IPS DF 6.9 (cell line): ENCODE data around the gene EFHD2.

Source experiments
- DNase-seq: peaks from one replicate; pipeline ENCODE4 v3.0.0-alpha.2; 2013; ENCODE audit warnings: low read depth, low spot score
- H3K27ac ChIP-seq: one replicate; pipeline ENCODE4 v1.5.1; 2013; ENCODE audit warnings: low read length, control low read depth
- H3K27me3 ChIP-seq: 2 replicates; pipeline ENCODE4 v1.6.1; 2013; ENCODE audit warnings: mild to moderate bottlenecking, low read length; ENCODE audit not compliant: control insufficient read depth, insufficient read depth
- H3K36me3 ChIP-seq: 2 replicates; pipeline ENCODE4 v1.6.1; 2013; ENCODE audit warnings: low read length; ENCODE audit not compliant: control insufficient read depth, insufficient read depth
- H3K4me1 ChIP-seq: 2 replicates; pipeline ENCODE4 v1.6.1; 2013; ENCODE audit warnings: low read length; ENCODE audit not compliant: control insufficient read depth, insufficient read depth
- H3K4me3 ChIP-seq: 2 replicates; pipeline ENCODE4 v1.5.1; 2013; ENCODE audit warnings: mild to moderate bottlenecking, low read length
- H3K9me3 ChIP-seq: 2 replicates; pipeline ENCODE4 v1.6.1; 2013; ENCODE audit warnings: low read length, inconsistent platforms; ENCODE audit not compliant: control insufficient read depth, insufficient read depth
- WGBS: extraction: QIAGEN DNeasy Blood & Tissue Kit; methylation state at CpG from one replicate; pipeline ENCODE4 v1.1.7; 2013; ENCODE audit warnings: mixed read lengths, missing lambda C conversion rate; ENCODE audit not compliant: insufficient read length, insufficient coverage; 5-methylcytosine and 5-hydroxymethylcytosine counted together

EFHD2 gene

GRCh38 chr1:15409388-15410222 lies at the start of gene EFHD2:
TSS of gene EFHD2 (plus strand) at chr1:15409888. CDS start at chr1:15409972, 84 bp downstream.
- Histone ChIP-seq H3K27ac (no peak within 1 kb of the TSS), H3K4me1 (peaks cover 6% of the 10 kb centered on the region), H3K4me3 (peak within 1 kb of the TSS; percentile 96), H3K27me3 (no peaks in the 10 kb centered on the region; the same call in 1 of the 2 replicates), H3K36me3 (no peaks in the 10 kb centered on the region), H3K9me3 (no peaks in the 10 kb centered on the region)
- DNase-seq, result no peak
- no CpG with 5 or more reads among the region's 99 CpGs for WGBS

GRCh38 chr1:15360700-15361099 lies 49.0 kb upstream of the EFHD2 start:
- H3K27me3 ChIP-seq, result no peaks in the 10 kb centered on the region
- no peaks in the 10 kb centered on the region for H3K9me3 ChIP-seq
- no peaks in the 10 kb centered on the region for H3K36me3 ChIP-seq
- H3K4me3 ChIP-seq, result no peak overlapping the region
- DNase-seq, result no peak
- no peak overlapping the region for H3K27ac ChIP-seq
- WGBS, result no CpG with 5 or more reads among the region's 14 CpGs
- no peaks in the 10 kb centered on the region; the same call in 1 of the 2 replicates for H3K4me1 ChIP-seq

GRCh38 chr1:15362096-15362736 lies 47.5 kb upstream of the EFHD2 start:
- Histone ChIP-seq H3K36me3 (no peaks in the 10 kb centered on the region), H3K4me1 (no peaks in the 10 kb centered on the region; the same call in 1 of the 2 replicates), H3K4me3 (no peak overlapping the region), H3K27ac (no peak overlapping the region), H3K9me3 (no peaks in the 10 kb centered on the region), H3K27me3 (no peaks in the 10 kb centered on the region)
- WGBS, result no CpG with 5 or more reads among the region's 13 CpGs
- DNase-seq, result no peak

GRCh38 chr1:15362737-15363128 lies 47.0 kb upstream of the EFHD2 start:
- DNase-seq, result no peak
- Histone ChIP-seq H3K36me3 (no peaks in the 10 kb centered on the region), H3K9me3 (no peaks in the 10 kb centered on the region), H3K27me3 (no peaks in the 10 kb centered on the region), H3K4me3 (no peak overlapping the region), H3K27ac (no peak overlapping the region), H3K4me1 (no peaks in the 10 kb centered on the region; the same call in 1 of the 2 replicates)
- no CpG with 5 or more reads among the region's 4 CpGs for WGBS

- Histone ChIP-seq H3K27ac (no peak overlapping the region), H3K27me3 (no peaks in the 10 kb centered on the region), H3K9me3 (no peaks in the 10 kb centered on the region), H3K4me3 (no peak overlapping the region), H3K36me3 (no peaks in the 10 kb centered on the region), H3K4me1 (no peaks in the 10 kb centered on the region; the same call in 1 of the 2 replicates)
- no CpG with 5 or more reads among the region's 5 CpGs for WGBS
- DNase-seq, result no peak
These were observed 44.9 kb upstream of the EFHD2 start for GRCh38 chr1:15364740-15365139.

- DNase-seq, result no peak
- Histone ChIP-seq H3K4me3 (no peak overlapping the region), H3K4me1 (no peaks in the 10 kb centered on the region; the same call in 1 of the 2 replicates), H3K36me3 (no peaks in the 10 kb centered on the region), H3K27me3 (no peaks in the 10 kb centered on the region), H3K9me3 (no peaks in the 10 kb centered on the region), H3K27ac (no peak overlapping the region)
- no CpG with 5 or more reads among the region's 1 CpG for WGBS
These were observed 40.8 kb upstream of the EFHD2 start for GRCh38 chr1:15368888-15369287.

GRCh38 chr1:15370268-15370667 lies 39.4 kb upstream of the EFHD2 start:
- no peaks in the 10 kb centered on the region for H3K36me3 ChIP-seq
- WGBS, result no CpG with 5 or more reads among the region's 4 CpGs
- no peak overlapping the region for H3K27ac ChIP-seq
- H3K4me1 ChIP-seq, result no peaks in the 10 kb centered on the region
- H3K9me3 ChIP-seq, result no peaks in the 10 kb centered on the region
- no peak overlapping the region for H3K4me3 ChIP-seq
- H3K27me3 ChIP-seq, result no peaks in the 10 kb centered on the region
- no peak for DNase-seq

GRCh38 chr1:15370781-15371520 lies 38.7 kb upstream of the EFHD2 start:
- no peak for DNase-seq
- Histone ChIP-seq H3K4me1 (no peaks in the 10 kb centered on the region), H3K27ac (no peak overlapping the region), H3K36me3 (no peaks in the 10 kb centered on the region), H3K27me3 (no peaks in the 10 kb centered on the region), H3K4me3 (no peak overlapping the region), H3K9me3 (no peaks in the 10 kb centered on the region)
- WGBS, result 100% methylated on average over 1 of the region's 16 CpGs

- Histone ChIP-seq H3K4me3 (no peak overlapping the region), H3K27me3 (no peaks in the 10 kb centered on the region), H3K9me3 (no peaks in the 10 kb centered on the region), H3K4me1 (no peaks in the 10 kb centered on the region), H3K36me3 (no peaks in the 10 kb centered on the region), H3K27ac (no peak overlapping the region)
- no peak for DNase-seq
- WGBS, result no CpG with 5 or more reads among the region's 21 CpGs
These were observed 37.8 kb upstream of the EFHD2 start for GRCh38 chr1:15371610-15372545.
